Esophagus muscularis mucosa (tissue), 4 donors: Measurements from ENCODE around the gene BRCC3. TPM values are rescaled to one million over a fixed set of nuclear protein-coding genes. Genes with fewer than 3 reads are reported as not detected.

Experiments
- DNase-seq: peaks from one replicate; pipeline ENCODE4 v3.0.0-alpha.2; 2017; ENCODE audit errors: extremely low spot score
- H3K27ac ChIP-seq, 4 donors: fragments of 200-600 bp; sonication (generic); replicated peaks in 1 of 4; 1 replicate in 3 of 4; 2 replicates in 1 of 4; pipeline ENCODE4 v1.5.1; 2016 to 2019; ENCODE audit warnings: mild to moderate bottlenecking in 1 of 4
- H3K27me3 ChIP-seq, 4 donors: fragments of 200-600 bp; sonication (generic); one replicate each; pipeline versions ENCODE4 v1.5.1 to v1.6.0; 2016 to 2019
- H3K36me3 ChIP-seq, 4 donors: fragments of 200-600 bp; sonication (generic); one replicate each; pipeline ENCODE4 v1.5.1; 2016 to 2019
- H3K4me1 ChIP-seq, 4 donors: fragments of 200-600 bp; sonication (generic); one replicate each; pipeline ENCODE4 v1.5.1; 2016 to 2019
- H3K4me3 ChIP-seq, 4 donors: fragments of 200-600 bp; sonication (generic); 1 replicate in 2 of 4; 2 replicates in 2 of 4; pipeline ENCODE4 v1.5.1; 2016 to 2019; ENCODE audit warnings: mild to moderate bottlenecking in 4 of 4, moderate library complexity in 1 of 4
- H3K9me3 ChIP-seq, 4 donors: fragments of 200-600 bp; sonication (generic); 1 replicate in 3 of 4; 2 replicates in 1 of 4; pipeline ENCODE4 v1.5.1; 2016 to 2019
- EP300 ChIP-seq: sonication (generic); formaldehyde crosslinking; IDR thresholded peaks from one replicate; pipeline ENCODE4 v1.6.1; 2017; ENCODE audit warnings: antibody characterized with exemption
- POLR2A ChIP-seq: fragments of 450-650 bp; IDR thresholded peaks from one replicate; pipeline ENCODE4 v1.6.1; 2017; ENCODE audit warnings: antibody characterized with exemption, moderate library complexity, mild to moderate bottlenecking, low read depth
- POLR2AphosphoS5 ChIP-seq, 2 donors: sonication (generic); formaldehyde crosslinking; IDR thresholded peaks; one replicate each; pipeline ENCODE4 v1.6.1; 2017; ENCODE audit warnings: antibody characterized with exemption in 2 of 2
- WGBS: methylation state at CpG from one replicate; pipeline ENCODE4 v1.1.5; 2018; 5-methylcytosine and 5-hydroxymethylcytosine counted together
- intact Hi-C: fragments of 100-400 bp; cut with DNase I; formaldehyde crosslinking; loops from one replicate; pipeline ENCODE4 v1.15.1; 2023
- total RNA-seq, 4 donors: library from RNA; depleted of rRNA; stranded (reverse); fragments of >200 nt; gene quantifications; one replicate each; pipeline versions ENCODE4 v1.1.0 to v1.2.1, GENCODE V29; 2016
- TF ChIP-seq, protein P1 (sequence below), 3 experiments: fragments of 200-600 bp in 2 of 3; fragments of 450-650 bp in 1 of 3; sonication (generic) in 2 of 3; IDR thresholded peaks; one replicate each; pipeline ENCODE4 v1.5.1; 2017 to 2019; ENCODE audit warnings: antibody characterized with exemption in 3 of 3, mild to moderate bottlenecking in 2 of 3, moderate library complexity in 1 of 3

Gene BRCC3
- total RNA-seq, 4 donors from 2014 or later = 10.9 to 18.8 (median 16.8) TPM

DNA sequence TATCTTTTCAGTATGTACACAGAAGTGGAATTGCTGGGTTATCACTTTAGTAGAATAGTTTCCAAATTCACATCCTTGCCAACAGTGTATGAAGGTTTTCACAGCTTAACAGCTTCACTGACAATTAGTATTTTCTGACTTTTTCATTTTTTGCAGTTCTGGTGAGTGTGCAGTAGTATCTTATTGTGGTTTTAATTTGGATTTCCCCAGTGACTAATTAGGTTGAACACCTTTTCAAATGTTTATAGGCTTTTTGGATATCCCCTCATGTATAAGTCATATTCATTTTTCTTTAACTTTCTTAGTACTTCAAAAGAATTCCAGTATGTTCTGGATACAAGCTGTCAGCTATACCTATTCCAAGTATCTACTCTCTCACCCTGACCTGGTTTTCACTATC lies 37.1 kb downstream of the BRCC3 start:
- H3K27me3 ChIP-seq = no peaks in the 10 kb centered on the region
- H3K27ac ChIP-seq = no peak overlapping the region
- H3K4me3 ChIP-seq = no peak overlapping the region
- H3K9me3 ChIP-seq = no peaks in the 10 kb centered on the region
- TF ChIP-seq, protein P1, sequence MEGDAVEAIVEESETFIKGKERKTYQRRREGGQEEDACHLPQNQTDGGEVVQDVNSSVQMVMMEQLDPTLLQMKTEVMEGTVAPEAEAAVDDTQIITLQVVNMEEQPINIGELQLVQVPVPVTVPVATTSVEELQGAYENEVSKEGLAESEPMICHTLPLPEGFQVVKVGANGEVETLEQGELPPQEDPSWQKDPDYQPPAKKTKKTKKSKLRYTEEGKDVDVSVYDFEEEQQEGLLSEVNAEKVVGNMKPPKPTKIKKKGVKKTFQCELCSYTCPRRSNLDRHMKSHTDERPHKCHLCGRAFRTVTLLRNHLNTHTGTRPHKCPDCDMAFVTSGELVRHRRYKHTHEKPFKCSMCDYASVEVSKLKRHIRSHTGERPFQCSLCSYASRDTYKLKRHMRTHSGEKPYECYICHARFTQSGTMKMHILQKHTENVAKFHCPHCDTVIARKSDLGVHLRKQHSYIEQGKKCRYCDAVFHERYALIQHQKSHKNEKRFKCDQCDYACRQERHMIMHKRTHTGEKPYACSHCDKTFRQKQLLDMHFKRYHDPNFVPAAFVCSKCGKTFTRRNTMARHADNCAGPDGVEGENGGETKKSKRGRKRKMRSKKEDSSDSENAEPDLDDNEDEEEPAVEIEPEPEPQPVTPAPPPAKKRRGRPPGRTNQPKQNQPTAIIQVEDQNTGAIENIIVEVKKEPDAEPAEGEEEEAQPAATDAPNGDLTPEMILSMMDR (IDR thresholded peaks at IDR 0.05) = no peak
- TF ChIP-seq POLR2AphosphoS5 (IDR thresholded peaks at IDR 0.05) = no peak
- no peak for TF ChIP-seq EP300
- no peak for TF ChIP-seq POLR2A
- intact Hi-C loops = no loop called here
- peaks cover 0 to 4% (median 0%) of the 10 kb centered on the region in 4 donors for H3K36me3 ChIP-seq
- DNase-seq = no peak
- H3K4me1 ChIP-seq = no peaks in the 10 kb centered on the region

DNA sequence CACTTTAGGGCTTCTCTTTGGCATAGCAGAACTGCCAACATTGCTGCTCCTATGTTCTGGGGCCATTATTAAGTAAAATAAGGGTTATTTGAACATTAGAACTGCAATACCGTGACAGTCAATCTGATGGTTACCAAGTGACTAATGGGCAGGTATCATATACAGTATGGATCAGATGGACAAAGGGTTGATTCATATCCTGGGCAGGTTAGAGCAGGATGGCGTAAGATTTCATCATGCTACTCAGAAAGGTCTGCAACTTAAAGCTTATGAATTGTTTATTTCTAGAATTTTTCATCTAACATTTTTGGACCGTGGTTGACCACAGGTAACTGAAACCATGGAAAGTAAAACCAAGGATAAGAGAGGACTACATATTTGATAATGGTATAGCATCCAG lies 40.9 kb downstream of the BRCC3 start:
- Histone ChIP-seq H3K4me1 (no peaks in the 10 kb centered on the region), H3K27me3 (no peaks in the 10 kb centered on the region), H3K4me3 (no peak overlapping the region), H3K9me3 (no peaks in the 10 kb centered on the region), H3K36me3 (peaks cover 0 to 14% (median 5%) of the 10 kb centered on the region in 4 donors), H3K27ac (no peak overlapping the region)
- WGBS = 77% methylated on average over 3 of the region's 3 CpGs
- DNase-seq = no peak
- no peak for TF ChIP-seq POLR2A
- no peak for TF ChIP-seq POLR2AphosphoS5 (IDR thresholded peaks at IDR 0.05)
- no peak for TF ChIP-seq EP300
- TF ChIP-seq, protein P1 (IDR thresholded peaks at IDR 0.05) = no peak
- intact Hi-C loops = no loop called here

DNA sequence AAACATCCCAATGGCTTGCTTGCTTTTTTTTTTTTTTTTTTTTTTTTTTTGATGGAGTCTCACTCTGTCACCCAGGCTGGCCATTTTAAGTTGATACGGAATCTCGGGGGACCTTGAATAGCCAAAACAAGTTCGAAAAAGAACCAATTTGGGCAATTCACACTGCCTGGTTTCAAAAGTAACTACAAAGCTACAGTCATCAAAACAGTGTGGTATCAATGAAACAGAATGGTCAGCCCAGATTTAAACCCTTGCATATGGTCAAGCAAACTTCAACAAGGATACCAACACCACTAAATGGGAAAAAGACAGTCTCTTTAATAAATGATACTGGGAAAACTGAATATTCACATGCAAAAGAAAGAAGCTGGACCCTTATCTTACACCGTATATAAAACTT lies 41.8 kb downstream of the BRCC3 start:
- DNase-seq = no peak
- peaks cover 0 to 17% (median 5%) of the 10 kb centered on the region in 4 donors for H3K36me3 ChIP-seq
- no peaks in the 10 kb centered on the region for H3K27me3 ChIP-seq
- no peak overlapping the region for H3K4me3 ChIP-seq
- no peaks in the 10 kb centered on the region for H3K4me1 ChIP-seq
- H3K27ac ChIP-seq = no peak overlapping the region
- intact Hi-C loops = no loop called here
- no peaks in the 10 kb centered on the region for H3K9me3 ChIP-seq
- TF ChIP-seq EP300 = no peak
- no peak for TF ChIP-seq POLR2AphosphoS5 (IDR thresholded peaks at IDR 0.05)
- no peak for TF ChIP-seq POLR2A
- TF ChIP-seq, protein P1 (IDR thresholded peaks at IDR 0.05) = no peak
- WGBS = 73% methylated on average over 4 of the region's 4 CpGs

DNA sequence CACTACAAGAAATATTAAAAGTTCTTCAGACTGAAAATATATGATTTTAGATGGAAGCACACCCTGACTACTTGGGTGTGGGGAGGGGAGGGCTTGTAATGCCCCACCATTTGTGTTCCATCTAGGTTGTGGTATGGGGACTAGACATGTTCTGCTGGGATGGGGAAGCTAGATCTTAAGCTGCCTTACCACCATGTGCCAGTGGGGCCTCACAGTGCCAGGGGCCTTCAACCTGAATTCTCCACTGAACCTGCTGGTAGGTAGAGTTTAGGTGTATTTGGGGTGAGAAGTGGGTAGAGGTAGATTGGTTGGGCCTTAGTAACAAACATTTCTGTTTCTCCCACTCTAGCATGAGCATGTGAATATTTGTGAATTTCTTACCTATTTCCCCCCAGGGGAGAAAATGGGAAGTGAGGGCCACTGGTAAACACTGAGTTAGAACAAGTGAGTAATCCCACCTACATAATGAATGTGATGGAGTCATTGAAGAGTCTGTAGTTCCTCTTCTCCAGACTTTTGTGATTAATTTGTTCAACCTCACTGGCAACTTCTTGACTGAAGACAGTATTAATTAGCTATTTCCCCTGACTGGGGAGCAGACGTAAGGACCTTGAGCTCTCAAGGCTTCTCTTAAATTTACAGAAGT lies 44.0 kb downstream of the BRCC3 start:
- 80% methylated on average over 1 of the region's 1 CpG for WGBS
- Histone ChIP-seq H3K4me3 (no peak overlapping the region), H3K27ac (no peak overlapping the region), H3K36me3 (peaks cover 0 to 26% (median 10%) of the 10 kb centered on the region in 4 donors), H3K27me3 (no peaks in the 10 kb centered on the region), H3K4me1 (no peaks in the 10 kb centered on the region), H3K9me3 (no peaks in the 10 kb centered on the region)
- DNase-seq = no peak
- intact Hi-C loops = no loop called here
- TF ChIP-seq POLR2AphosphoS5 (IDR thresholded peaks at IDR 0.05) (no peak), EP300 (no peak), POLR2A (no peak)
- TF ChIP-seq, protein P1 (IDR thresholded peaks at IDR 0.05) = no peak

DNA sequence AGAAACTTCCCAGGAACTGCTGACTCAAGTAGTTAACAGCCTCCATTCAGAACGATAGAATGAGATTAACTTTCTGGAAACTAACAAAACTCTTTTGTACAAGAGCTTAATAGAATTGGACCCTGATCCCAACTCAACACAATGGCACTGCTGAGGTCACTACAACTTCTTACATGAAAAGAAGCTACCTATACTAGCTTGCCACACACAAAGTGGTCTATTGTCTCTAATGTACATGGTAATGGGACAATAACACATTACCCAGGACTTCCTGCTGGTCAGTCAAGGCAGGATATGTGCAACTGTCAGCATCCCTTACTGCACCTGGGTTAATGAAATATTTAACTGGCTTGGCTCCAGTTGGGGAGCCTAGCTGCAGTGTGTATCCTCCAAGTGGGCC lies 56.2 kb downstream of the BRCC3 start:
- no peak for DNase-seq
- Histone ChIP-seq H3K4me1 (no peaks in the 10 kb centered on the region), H3K27ac (no peak overlapping the region), H3K36me3 (peaks cover 0 to 3% (median under 1%) of the 10 kb centered on the region in 4 donors), H3K27me3 (no peaks in the 10 kb centered on the region), H3K9me3 (peaks cover 0 to 15% (median 0%) of the 10 kb centered on the region in 4 donors), H3K4me3 (no peak overlapping the region)
- intact Hi-C loops = no loop called here
- WGBS = 75% methylated on average over 1 of the region's 1 CpG
- TF ChIP-seq EP300 = no peak
- no peak for TF ChIP-seq POLR2A
- no peak for TF ChIP-seq POLR2AphosphoS5 (IDR thresholded peaks at IDR 0.05)
